CD4-positive, CD25-positive, alpha-beta regulatory T cell (primary cell): ENCODE measurements around the gene C14orf119. TPM values are rescaled to one million over a fixed set of nuclear protein-coding genes. Genes with fewer than 3 reads are reported as not detected.

Experiments
- ATAC-seq, 2 donors: fragments of 150-1000 bp; cut with Tn5 transposase; one replicate each; pipeline ENCODE4 v1.10.0; 2021; ENCODE audit warnings: low read depth in 2 of 2, moderate number of reproducible peaks in 2 of 2, moderate library complexity in 1 of 2
- DNase-seq, 3 donors: peaks; one replicate each; pipeline versions ENCODE4 v3.0.0 to v3.0.0-alpha.2; 2012 to 2022; ENCODE audit warnings: mixed read lengths in 1 of 3
- H3K27ac ChIP-seq: one replicate; pipeline ENCODE4 v1.7.0; 2013; ENCODE audit warnings: mild to moderate bottlenecking, low read length; ENCODE audit not compliant: insufficient read depth, poor library complexity, severe bottlenecking
- H3K27me3 ChIP-seq: one replicate; pipeline ENCODE4 v1.7.0; 2013; ENCODE audit warnings: low read length; ENCODE audit not compliant: control insufficient read depth, insufficient read depth
- H3K36me3 ChIP-seq: one replicate; pipeline ENCODE4 v1.7.0; 2013; ENCODE audit warnings: mild to moderate bottlenecking, low read length, moderate library complexity; ENCODE audit not compliant: control insufficient read depth, insufficient read depth
- H3K4me1 ChIP-seq: 2 replicates; pipeline ENCODE4 v1.7.0; 2013; ENCODE audit warnings: mild to moderate bottlenecking, low read length; ENCODE audit not compliant: insufficient read depth, control insufficient read depth, poor library complexity, severe bottlenecking
- H3K4me3 ChIP-seq: one replicate; pipeline ENCODE4 v1.7.0; 2013; ENCODE audit warnings: low read depth, mild to moderate bottlenecking, low read length, moderate library complexity
- H3K9me3 ChIP-seq, 2 experiments: 1 replicate in 1 of 2; 2 replicates in 1 of 2; pipeline ENCODE4 v1.7.0; 2013; ENCODE audit warnings: low read length in 2 of 2, mild to moderate bottlenecking in 1 of 2, moderate library complexity in 1 of 2; ENCODE audit not compliant: control insufficient read depth in 2 of 2
- H3K27ac Mint-ChIP-seq, 3 donors: one replicate each; pipeline ENCODE4 v1.8.0; 2020 to 2022; ENCODE audit warnings: mild to moderate bottlenecking in 3 of 3, mixed read lengths in 3 of 3, moderate library complexity in 2 of 3
- H3K27me3 Mint-ChIP-seq: one replicate; pipeline ENCODE4 v1.8.0; 2022; ENCODE audit warnings: mild to moderate bottlenecking, mixed read lengths
- H3K36me3 Mint-ChIP-seq: one replicate; pipeline ENCODE4 v1.8.0; 2020; ENCODE audit warnings: mixed read lengths
- H3K4me1 Mint-ChIP-seq, 4 donors: one replicate each; pipeline ENCODE4 v1.8.0; 2020 to 2022; ENCODE audit warnings: mixed read lengths in 4 of 4, mild to moderate bottlenecking in 1 of 4
- H3K4me3 Mint-ChIP-seq, 4 donors: one replicate each; pipeline ENCODE4 v1.8.0; 2020 to 2022; ENCODE audit warnings: mild to moderate bottlenecking in 4 of 4, mixed read lengths in 4 of 4, moderate library complexity in 3 of 4
- H3K9me3 Mint-ChIP-seq, 7 donors: one replicate each; pipeline ENCODE4 v1.8.0; 2020 to 2022; ENCODE audit warnings: mixed read lengths in 7 of 7, mild to moderate bottlenecking in 3 of 7, moderate library complexity in 2 of 7
- polyA plus RNA-seq, 4 donors: library from polyadenylated mRNA; unstranded; fragments of 300-500 nt; fragmentation: Illumina TruSeq; gene quantifications; one replicate each; pipeline ENCODE4 v1.2.3, GENCODE V29; 2021
- total RNA-seq: library from RNA; stranded (reverse); gene quantifications from one replicate; pipeline ENCODE4 v1.2.3, GENCODE V29; 2022

Gene C14orf119
- total and polyA plus RNA-seq, 5 donors from 2014 or later, result 13.6 to 187 (median 147) TPM

- Histone ChIP-seq H3K4me1 (peaks cover 36% of the 10 kb centered on the region), H3K4me3 (peak overlapping the region; percentile 98), H3K27ac (peak overlapping the region; percentile 99), H3K9me3 (no peaks in the 10 kb centered on the region), H3K36me3 (peaks cover 53% of the 10 kb centered on the region), H3K27me3 (no peaks in the 10 kb centered on the region)
- Mint-ChIP-seq H3K36me3 (peaks cover 32% of the 10 kb centered on the region), H3K27ac (no peak overlapping the region), H3K4me1 (peaks cover 18 to 48% (median 36%) of the 10 kb centered on the region in 4 donors), H3K4me3 (no peak overlapping the region), H3K27me3 (no peaks in the 10 kb centered on the region), H3K9me3 (no peaks in the 10 kb centered on the region)
- peak in 1 of 3 donors; percentile 42 for DNase-seq
- no peak for ATAC-seq
These were observed 1.2 kb upstream of the C14orf119 start for GRCh38 chr14:23093991-23094665.

- ATAC-seq (peak; percentile 20 to 21), DNase-seq (peak in 2 of 3 donors; percentile 65 to 91)
- H3K4me3 ChIP-seq, result peak within 1 kb of the TSS; percentile 98
- H3K27ac ChIP-seq, result peak within 1 kb of the TSS; percentile 99
- H3K27me3 Mint-ChIP-seq, result no peaks in the 10 kb centered on the region
- peaks cover 30% of the 10 kb centered on the region for H3K36me3 Mint-ChIP-seq
- no peaks in the 10 kb centered on the region for H3K9me3 ChIP-seq
- H3K36me3 ChIP-seq, result peaks cover 47% of the 10 kb centered on the region
- H3K4me3 Mint-ChIP-seq, result no peak within 1 kb of the TSS
- H3K27ac Mint-ChIP-seq, result no peak within 1 kb of the TSS
- no peaks in the 10 kb centered on the region for H3K9me3 Mint-ChIP-seq
- peaks cover 18 to 45% (median 33%) of the 10 kb centered on the region in 4 donors for H3K4me1 Mint-ChIP-seq
- no peaks in the 10 kb centered on the region for H3K27me3 ChIP-seq
- H3K4me1 ChIP-seq, result peaks cover 36% of the 10 kb centered on the region
These were observed 574 bp upstream of the C14orf119 start, which contains the start of gene ACIN1 for GRCh38 chr14:23094666-23095195. Gene ACIN1, minus strand, starts transcription at chr14:23095136. Its CDS starts 24 bp downstream, at chr14:23095112.

GRCh38 chr14:23097786-23098185, 2.5 kb downstream of the C14orf119 start:
- H3K27me3 Mint-ChIP-seq, result peaks cover 4% of the 10 kb centered on the region
- no peaks in the 10 kb centered on the region for H3K9me3 Mint-ChIP-seq
- peaks cover 13 to 27% (median 22%) of the 10 kb centered on the region in 4 donors for H3K4me1 Mint-ChIP-seq
- peak overlapping the region in 1 of 4 donors; percentile 56 for H3K4me3 Mint-ChIP-seq
- peak overlapping the region; percentile 98 for H3K4me3 ChIP-seq
- no peaks in the 10 kb centered on the region for H3K9me3 ChIP-seq
- peak overlapping the region in 1 of 3 donors; percentile 76 for H3K27ac Mint-ChIP-seq
- DNase-seq (no peak), ATAC-seq (no peak)
- no peaks in the 10 kb centered on the region for H3K27me3 ChIP-seq
- peaks cover 17% of the 10 kb centered on the region for H3K36me3 ChIP-seq
- H3K4me1 ChIP-seq, result peaks cover 33% of the 10 kb centered on the region
- H3K36me3 Mint-ChIP-seq, result peaks cover 16% of the 10 kb centered on the region
- H3K27ac ChIP-seq, result no peak overlapping the region

- no peak for DNase-seq
- no peaks in the 10 kb centered on the region for H3K27me3 ChIP-seq
- no peak for ATAC-seq
- peaks cover 17% of the 10 kb centered on the region for H3K36me3 ChIP-seq
- Mint-ChIP-seq H3K9me3 (no peaks in the 10 kb centered on the region), H3K4me3 (no peak overlapping the region), H3K27me3 (peaks cover 4% of the 10 kb centered on the region), H3K36me3 (peaks cover 16% of the 10 kb centered on the region), H3K4me1 (peaks cover 13 to 18% (median 15%) of the 10 kb centered on the region in 4 donors), H3K27ac (peak overlapping the region in 1 of 3 donors; percentile 52)
- H3K27ac ChIP-seq, result no peak overlapping the region
- no peaks in the 10 kb centered on the region for H3K9me3 ChIP-seq
- peaks cover 18% of the 10 kb centered on the region for H3K4me1 ChIP-seq
- H3K4me3 ChIP-seq, result no peak overlapping the region
These were observed 4.0 kb downstream of the C14orf119 start for GRCh38 chr14:23099212-23099861.

GRCh38 chr14:23101213-23101970, 6.1 kb downstream of the C14orf119 start:
- H3K4me1 Mint-ChIP-seq, result peaks cover 10 to 18% (median 15%) of the 10 kb centered on the region in 4 donors

GRCh38 chr14:23101986-23102625, 6.8 kb downstream of the C14orf119 start:
- H3K9me3 ChIP-seq, result no peaks in the 10 kb centered on the region
- DNase-seq (no peak), ATAC-seq (no peak)
- H3K4me3 ChIP-seq, result no peak overlapping the region
- Mint-ChIP-seq H3K36me3 (peaks cover 13% of the 10 kb centered on the region), H3K27me3 (peaks cover 7% of the 10 kb centered on the region), H3K9me3 (no peaks in the 10 kb centered on the region), H3K4me1 (peaks cover 8 to 17% (median 10%) of the 10 kb centered on the region in 4 donors), H3K4me3 (peak overlapping the region in 1 of 4 donors; percentile 8), H3K27ac (peak overlapping the region in 1 of 3 donors; percentile 91)
- no peak overlapping the region for H3K27ac ChIP-seq
- H3K36me3 ChIP-seq, result peaks cover 17% of the 10 kb centered on the region
- peaks cover 2% of the 10 kb centered on the region for H3K4me1 ChIP-seq
- no peaks in the 10 kb centered on the region for H3K27me3 ChIP-seq

More at GRCh38 chr14:23101213-23101970, 6.1 kb downstream of the C14orf119 start:
- Histone ChIP-seq H3K4me1 (peaks cover 9% of the 10 kb centered on the region), H3K9me3 (no peaks in the 10 kb centered on the region), H3K27me3 (no peaks in the 10 kb centered on the region), H3K36me3 (peaks cover 17% of the 10 kb centered on the region), H3K27ac (no peak overlapping the region), H3K4me3 (no peak overlapping the region)
- Mint-ChIP-seq H3K9me3 (no peaks in the 10 kb centered on the region), H3K36me3 (peaks cover 16% of the 10 kb centered on the region), H3K27me3 (peaks cover 4% of the 10 kb centered on the region), H3K27ac (no peak overlapping the region), H3K4me3 (peak overlapping the region in 1 of 4 donors; percentile 12)
- DNase-seq (no peak), ATAC-seq (no peak)

- H3K4me3 Mint-ChIP-seq, result no peak overlapping the region
- peaks cover 6% of the 10 kb centered on the region for H3K36me3 Mint-ChIP-seq
- H3K9me3 Mint-ChIP-seq, result no peaks in the 10 kb centered on the region
- peaks cover 3 to 17% (median 4%) of the 10 kb centered on the region in 4 donors for H3K4me1 Mint-ChIP-seq
- peaks cover 7% of the 10 kb centered on the region for H3K27me3 Mint-ChIP-seq
- no peak for DNase-seq
- no peak for ATAC-seq
- no peaks in the 10 kb centered on the region for H3K27me3 ChIP-seq
- H3K36me3 ChIP-seq, result peaks cover 11% of the 10 kb centered on the region
- H3K4me3 ChIP-seq, result no peak overlapping the region
- peak overlapping the region in 1 of 3 donors; percentile 76 for H3K27ac Mint-ChIP-seq
- no peaks in the 10 kb centered on the region for H3K4me1 ChIP-seq
- no peak overlapping the region for H3K27ac ChIP-seq
- H3K9me3 ChIP-seq, result no peaks in the 10 kb centered on the region
These were observed 7.5 kb downstream of the C14orf119 start for GRCh38 chr14:23102801-23103200.
